ENCODE data around the gene SIRT3. TPM values are rescaled to one million over a fixed set of nuclear protein-coding genes. Genes with fewer than 3 reads are reported as not detected.

Gene SIRT3
- total RNA-seq, 3 donors from 2014 or later (not counting 1 experiment from before 2014, with no cell fraction given), result 20.1 to 24.2 (median 21.2) TPM

- intact Hi-C loops (cut with micrococcal nuclease), result no loop called here
- WGBS (ENCODE audit: insufficient coverage), result 99% methylated on average over 2 of the region's 2 CpGs
- H3K27ac Mint-ChIP-seq, result no peak overlapping the region
Observed at GRCh38 chr11:255816-256215, 19.7 kb upstream of the SIRT3 start.

GRCh38 chr11:255176-255575, 19.0 kb upstream of the SIRT3 start:
- Mint-ChIP-seq H3K27me3 (ENCODE audit: low read depth in 2 of 2) (peaks cover 0 to 3% of the 10 kb centered on the region in 2 donors), H3K27ac (no peak overlapping the region), H3K9me3 (no peaks in the 10 kb centered on the region), H3K4me3 (no peak overlapping the region), H3K4me1 (peaks cover 0 to 7% of the 10 kb centered on the region in 2 donors), H3K36me3 (peaks cover 13% of the 10 kb centered on the region)
- Histone ChIP-seq H3K27ac (ENCODE audit: low read length) (no peak overlapping the region), H3K4me3 (ENCODE audit: low read length) (no peak overlapping the region), H3K27me3 (ENCODE audit: control insufficient read depth, insufficient read depth, low read length) (no peaks in the 10 kb centered on the region), H3K4me1 (ENCODE audit: control insufficient read depth, insufficient read depth, low read length) (peaks cover 17% of the 10 kb centered on the region), H3K9me3 (ENCODE audit: control insufficient read depth, insufficient read depth, low read length) (no peaks in the 10 kb centered on the region), H3K36me3 (ENCODE audit: control insufficient read depth, insufficient read depth, low read length) (peaks cover 25% of the 10 kb centered on the region)
- WGBS (ENCODE audit: insufficient coverage), result 72% methylated on average over 2 of the region's 3 CpGs
- intact Hi-C loops (cut with micrococcal nuclease), result no loop called here
- TF ChIP-seq CTCF (IDR thresholded peaks at IDR 0.05), result no peak
- ATAC-seq (no peak), DNase-seq (no peak)

More at GRCh38 chr11:255816-256215, 19.7 kb upstream of the SIRT3 start:
- Histone ChIP-seq H3K27me3 (ENCODE audit: control insufficient read depth, insufficient read depth, low read length) (no peaks in the 10 kb centered on the region), H3K9me3 (ENCODE audit: control insufficient read depth, insufficient read depth, low read length) (no peaks in the 10 kb centered on the region), H3K27ac (ENCODE audit: low read length) (no peak overlapping the region), H3K4me1 (ENCODE audit: control insufficient read depth, insufficient read depth, low read length) (peaks cover 16% of the 10 kb centered on the region), H3K36me3 (ENCODE audit: control insufficient read depth, insufficient read depth, low read length) (peaks cover 22% of the 10 kb centered on the region), H3K4me3 (ENCODE audit: low read length) (no peak overlapping the region)
- ATAC-seq, result no peak
- peaks cover 13% of the 10 kb centered on the region for H3K36me3 Mint-ChIP-seq
- no peak for DNase-seq
- H3K4me1 Mint-ChIP-seq, result peaks cover 0 to 3% of the 10 kb centered on the region in 2 donors
- no peaks in the 10 kb centered on the region for H3K9me3 Mint-ChIP-seq
- peaks cover 0 to 3% of the 10 kb centered on the region in 2 donors for H3K27me3 Mint-ChIP-seq (ENCODE audit: low read depth in 2 of 2)
- no peak overlapping the region for H3K4me3 Mint-ChIP-seq
- TF ChIP-seq CTCF (IDR thresholded peaks at IDR 0.05), result no peak

DNA sequence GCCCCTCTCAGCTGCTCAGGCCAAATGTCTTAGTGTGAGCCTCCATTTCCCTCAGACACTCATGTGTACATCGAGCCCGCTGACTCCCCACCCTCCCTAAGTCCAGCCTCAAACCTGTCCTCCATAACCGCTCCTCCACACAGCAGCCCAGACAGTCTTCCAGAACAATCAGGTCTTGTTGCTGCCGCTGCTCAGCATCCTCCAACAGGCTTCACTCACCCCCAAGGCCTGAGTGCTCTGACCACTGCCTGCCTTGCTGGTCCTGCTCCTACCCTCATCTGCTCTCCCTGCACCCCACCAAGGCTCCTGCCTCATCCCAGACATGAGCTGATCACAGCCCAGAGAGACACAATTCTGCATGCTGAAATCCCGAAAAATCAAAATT, 17.7 kb upstream of the SIRT3 start:
- TF ChIP-seq CTCF (IDR thresholded peaks at IDR 0.05), result no peak
- Histone ChIP-seq H3K4me1 (ENCODE audit: control insufficient read depth, insufficient read depth, low read length) (peaks cover 17% of the 10 kb centered on the region), H3K36me3 (ENCODE audit: control insufficient read depth, insufficient read depth, low read length) (peaks cover 35% of the 10 kb centered on the region), H3K27ac (ENCODE audit: low read length) (no peak overlapping the region), H3K9me3 (ENCODE audit: control insufficient read depth, insufficient read depth, low read length) (no peaks in the 10 kb centered on the region), H3K27me3 (ENCODE audit: control insufficient read depth, insufficient read depth, low read length) (no peaks in the 10 kb centered on the region), H3K4me3 (ENCODE audit: low read length) (no peak overlapping the region)
- DNase-seq, result no peak
- WGBS (ENCODE audit: insufficient coverage), result 96% methylated on average over 4 of the region's 5 CpGs
- Mint-ChIP-seq H3K36me3 (peaks cover 19% of the 10 kb centered on the region), H3K4me3 (no peak overlapping the region), H3K4me1 (peaks cover 0 to 13% of the 10 kb centered on the region in 2 donors), H3K27me3 (ENCODE audit: low read depth in 2 of 2) (no peaks in the 10 kb centered on the region), H3K9me3 (no peaks in the 10 kb centered on the region), H3K27ac (no peak overlapping the region)
- ATAC-seq, result no peak
- intact Hi-C loops (cut with micrococcal nuclease), result loop anchor here (5.0 kb wide), 2 partner anchors 53 to 193 kb away; partner anchors contain the start of gene IFITM2

All from natural killer cell (primary cell).